ENCODE measurements around the gene ZCCHC7.

DNA sequence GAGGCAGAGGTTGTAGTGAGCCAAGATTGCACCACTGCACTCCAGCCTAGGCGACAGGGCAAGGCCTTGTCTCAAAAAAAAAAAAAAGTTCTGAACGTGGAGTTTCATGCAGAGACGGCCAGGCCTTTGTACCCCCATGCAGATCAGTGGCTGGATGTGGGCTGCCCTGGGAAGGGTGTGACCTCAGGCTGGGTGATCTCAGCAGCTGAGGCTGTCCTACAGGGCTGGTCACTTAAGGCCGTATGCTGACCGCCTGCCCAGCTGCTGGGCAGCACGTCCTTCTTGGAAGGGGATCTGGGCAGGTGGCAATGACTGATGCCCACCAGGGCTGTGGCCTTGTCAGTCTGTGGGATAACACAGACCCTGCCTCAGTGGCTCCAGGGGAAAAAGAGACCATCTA, 264.9 kb downstream of the ZCCHC7 start:
- TF ChIP-seq, protein P1, sequence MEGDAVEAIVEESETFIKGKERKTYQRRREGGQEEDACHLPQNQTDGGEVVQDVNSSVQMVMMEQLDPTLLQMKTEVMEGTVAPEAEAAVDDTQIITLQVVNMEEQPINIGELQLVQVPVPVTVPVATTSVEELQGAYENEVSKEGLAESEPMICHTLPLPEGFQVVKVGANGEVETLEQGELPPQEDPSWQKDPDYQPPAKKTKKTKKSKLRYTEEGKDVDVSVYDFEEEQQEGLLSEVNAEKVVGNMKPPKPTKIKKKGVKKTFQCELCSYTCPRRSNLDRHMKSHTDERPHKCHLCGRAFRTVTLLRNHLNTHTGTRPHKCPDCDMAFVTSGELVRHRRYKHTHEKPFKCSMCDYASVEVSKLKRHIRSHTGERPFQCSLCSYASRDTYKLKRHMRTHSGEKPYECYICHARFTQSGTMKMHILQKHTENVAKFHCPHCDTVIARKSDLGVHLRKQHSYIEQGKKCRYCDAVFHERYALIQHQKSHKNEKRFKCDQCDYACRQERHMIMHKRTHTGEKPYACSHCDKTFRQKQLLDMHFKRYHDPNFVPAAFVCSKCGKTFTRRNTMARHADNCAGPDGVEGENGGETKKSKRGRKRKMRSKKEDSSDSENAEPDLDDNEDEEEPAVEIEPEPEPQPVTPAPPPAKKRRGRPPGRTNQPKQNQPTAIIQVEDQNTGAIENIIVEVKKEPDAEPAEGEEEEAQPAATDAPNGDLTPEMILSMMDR (conservative IDR thresholded peaks at IDR 0.05 in 1 of 2, IDR thresholded peaks at IDR 0.05 in 1 of 2; ENCODE audit: extremely low read depth in 1 of 2, insufficient read depth in 1 of 2, low read depth in 1 of 2, low read length in 2 of 2), result no peak
- TF ChIP-seq EZH2 (IDR thresholded peaks at IDR 0.05; ENCODE audit: borderline replicate concordance, low read length), result no peak

Measured in mammary epithelial cell (primary cell).